GM19025 (cell line): ENCODE measurements around the gene SPON1.
"Not testable (repeated sequence)": the region's sequence is repeated elsewhere in the genome, so short reads cannot be mapped to it uniquely, and the experiment has no call there.

ENCODE experiments used
- ATAC-seq: cut with Tn5 transposase; IDR thresholded peaks from one replicate; pipeline ENCODE4 v1.9.1; 2021; ENCODE audit warnings: mild to moderate bottlenecking, low read depth, moderate library complexity; ENCODE audit not compliant: unreplicated experiment

Gene SPON1

GRCh38 chr11:13972944-13973343 lies 10.4 kb downstream of the SPON1 start:
- ATAC-seq = no peak

GRCh38 chr11:13974631-13975030 lies 12.1 kb downstream of the SPON1 start:
- ATAC-seq = no peak

- no peak for ATAC-seq
Measured at GRCh38 chr11:13983081-13983751, 20.7 kb downstream of the SPON1 start.

GRCh38 chr11:13984616-13985450 lies 22.3 kb downstream of the SPON1 start:
- ATAC-seq = no peak

GRCh38 chr11:13986695-13987094 lies 24.2 kb downstream of the SPON1 start:
- ATAC-seq = not testable (repeated sequence)

GRCh38 chr11:13992158-13992856 lies 29.8 kb downstream of the SPON1 start:
- not testable (repeated sequence) for ATAC-seq

- no peak for ATAC-seq
Measured at GRCh38 chr11:13993096-13993765, 30.7 kb downstream of the SPON1 start.

GRCh38 chr11:13997881-13998280 lies 35.4 kb downstream of the SPON1 start:
- ATAC-seq = no peak

- ATAC-seq = no peak
Measured at GRCh38 chr11:13999704-14000103, 37.2 kb downstream of the SPON1 start.

- no peak for ATAC-seq
Measured at GRCh38 chr11:14001597-14001996, 39.1 kb downstream of the SPON1 start.

GRCh38 chr11:14007566-14007965 lies 45.0 kb downstream of the SPON1 start:
- ATAC-seq = no peak

- no peak for ATAC-seq
Measured at GRCh38 chr11:14010665-14011064, 48.1 kb downstream of the SPON1 start.

GRCh38 chr11:14012846-14013245 lies 50.3 kb downstream of the SPON1 start:
- ATAC-seq = no peak

GRCh38 chr11:14015711-14016110 lies 53.2 kb downstream of the SPON1 start:
- no peak for ATAC-seq

- ATAC-seq = no peak
Measured at GRCh38 chr11:14018441-14018840, 55.9 kb downstream of the SPON1 start.

- ATAC-seq = no peak
Measured at GRCh38 chr11:14021738-14022137, 59.2 kb downstream of the SPON1 start.

- no peak for ATAC-seq
Measured at GRCh38 chr11:14022251-14022650, 59.7 kb downstream of the SPON1 start.

- no peak for ATAC-seq
Measured at GRCh38 chr11:14022821-14023220, 60.3 kb downstream of the SPON1 start.

- ATAC-seq = no peak
Measured at GRCh38 chr11:14026961-14027360, 64.4 kb downstream of the SPON1 start.

- ATAC-seq = no peak
Measured at GRCh38 chr11:14027525-14027924, 65.0 kb downstream of the SPON1 start.

- ATAC-seq = no peak
Measured at GRCh38 chr11:14029440-14029839, 66.9 kb downstream of the SPON1 start.
